GM19452 (cell line): Measurements from ENCODE around the gene LGALS1.

ENCODE experiments used
- ATAC-seq: cut with Tn5 transposase; IDR thresholded peaks from one replicate; pipeline ENCODE4 v1.9.1; 2021; ENCODE audit not compliant: unreplicated experiment

The LGALS1 gene

GRCh38 chr22:37674951-37675929 is at the start of gene LGALS1:
Gene LGALS1 (plus strand): TSS chr22:37675636. CDS start chr22:37675703, 67 bp downstream.
- ATAC-seq: peak; percentile 41

DNA sequence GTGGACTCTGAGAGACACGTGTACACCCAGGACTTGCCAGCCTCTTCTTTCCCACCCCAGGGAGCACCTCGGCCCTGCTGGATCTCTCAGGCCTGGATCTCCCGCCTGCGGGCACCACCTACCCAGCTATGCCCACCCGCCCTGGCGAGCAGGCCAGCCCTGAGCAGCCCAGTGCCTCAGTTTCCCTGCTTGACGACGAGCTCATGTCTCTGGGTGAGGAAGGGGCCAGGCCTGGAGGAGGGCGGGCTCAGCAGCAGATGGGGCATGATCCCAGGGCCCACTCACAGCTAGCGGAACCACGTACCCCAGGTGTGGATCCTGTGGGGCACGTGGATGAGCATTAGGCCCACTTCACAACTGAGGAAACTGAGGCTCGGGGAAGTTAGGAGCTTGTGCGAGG is 49.7 kb upstream of the LGALS1 start:
- ATAC-seq: no peak

- no peak for ATAC-seq
These were observed 49.3 kb upstream of the LGALS1 start for GRCh38 chr22:37626144-37626543.

- no peak for ATAC-seq
These were observed 48.8 kb upstream of the LGALS1 start for GRCh38 chr22:37626556-37627075.

DNA sequence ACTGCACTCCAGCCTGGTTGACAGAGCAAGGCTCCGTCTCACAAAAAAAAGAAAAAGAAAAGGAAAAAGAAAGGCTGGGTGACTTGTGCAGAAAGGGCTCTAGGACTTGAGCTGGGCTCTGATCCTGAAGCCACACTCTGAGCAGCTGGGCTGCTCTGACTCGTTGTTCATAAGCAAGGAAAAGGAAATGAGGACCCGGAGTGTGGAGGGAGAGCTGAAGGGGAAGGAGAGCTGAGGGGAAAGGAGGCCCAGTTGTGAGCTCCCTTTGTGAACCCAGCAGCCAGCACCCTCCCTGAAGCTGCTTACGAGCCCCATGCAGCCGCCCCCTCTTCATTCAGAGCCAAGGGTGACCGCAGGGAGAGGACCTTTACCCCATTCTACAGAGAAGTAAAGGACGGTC is 48.3 kb upstream of the LGALS1 start:
- no peak for ATAC-seq

GRCh38 chr22:37627545-37627944 is 47.9 kb upstream of the LGALS1 start:
- no peak for ATAC-seq

DNA sequence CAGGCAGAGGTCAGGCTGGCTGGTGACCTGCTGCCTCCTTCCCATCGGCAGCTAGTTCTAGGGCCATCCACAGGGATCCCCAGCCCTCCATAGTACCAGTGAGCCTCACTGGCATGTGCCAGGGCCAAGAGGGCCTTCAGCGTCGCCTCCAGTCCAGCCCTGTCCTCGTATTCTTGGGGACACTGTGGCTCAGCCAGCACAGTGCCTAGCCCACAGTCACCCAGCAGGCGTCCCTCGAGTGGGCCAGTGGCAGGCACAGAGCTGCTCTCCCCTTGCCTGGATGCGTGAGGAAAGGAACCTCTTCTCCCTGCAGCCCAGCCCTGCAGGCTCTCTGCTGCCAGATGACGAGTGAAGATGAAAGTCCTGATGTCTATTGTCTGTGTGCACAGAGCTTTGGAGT is 46.6 kb upstream of the LGALS1 start:
- ATAC-seq: no peak

DNA sequence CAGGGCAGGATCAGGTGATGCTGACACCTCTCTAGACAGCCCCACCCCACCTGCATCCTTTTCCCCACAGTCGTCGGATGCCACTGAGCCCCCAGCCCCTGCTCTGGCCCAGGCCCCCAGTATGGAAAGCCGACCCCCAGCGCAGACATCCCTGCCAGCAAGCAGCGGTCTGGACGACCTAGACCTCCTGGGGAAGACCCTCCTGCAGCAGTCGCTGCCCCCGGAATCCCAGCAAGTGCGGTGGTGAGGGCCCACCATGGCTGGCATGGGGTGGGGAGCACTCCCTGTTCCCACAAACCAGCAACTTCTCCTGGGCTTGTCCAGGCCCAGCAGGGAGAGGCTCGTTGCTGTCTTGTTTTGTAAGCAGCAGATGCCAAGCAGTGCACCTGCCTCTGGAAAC is 45.5 kb upstream of the LGALS1 start:
- no peak for ATAC-seq

GRCh38 chr22:37630839-37631435 is 44.5 kb upstream of the LGALS1 start:
- no peak for ATAC-seq

GRCh38 chr22:37631448-37632173 is 43.8 kb upstream of the LGALS1 start:
- ATAC-seq: no peak

GRCh38 chr22:37632174-37633088 is 43.0 kb upstream of the LGALS1 start:
- no peak for ATAC-seq

DNA sequence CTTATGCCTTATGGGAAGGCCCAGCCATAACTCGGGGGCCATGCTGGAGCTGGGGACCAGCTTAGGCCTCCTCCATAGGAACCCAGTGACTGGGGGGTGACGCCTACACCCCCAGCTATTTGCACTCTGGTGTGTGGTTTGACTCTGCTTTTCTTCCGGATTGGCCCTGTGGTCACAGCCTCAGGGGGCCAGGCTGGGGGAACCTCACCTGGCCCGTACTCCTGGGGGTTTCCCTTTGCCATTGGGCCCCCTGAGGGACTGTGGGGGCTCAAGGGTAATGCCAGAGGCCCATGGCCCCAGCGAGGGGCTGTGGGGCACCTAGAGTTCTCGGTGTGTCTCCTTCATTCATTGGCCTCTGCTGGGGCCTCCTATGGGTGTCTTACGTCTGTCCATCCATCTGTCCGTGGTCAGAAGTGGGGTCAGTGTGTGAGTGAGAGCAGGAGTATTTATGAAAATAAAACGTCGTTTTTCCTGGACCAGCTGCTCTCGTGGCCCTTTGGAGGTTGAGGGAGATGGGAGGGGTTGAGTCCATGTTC is 42.3 kb upstream of the LGALS1 start:
- peak; percentile 54 for ATAC-seq

- ATAC-seq: peak; percentile 44
These were observed 41.6 kb upstream of the LGALS1 start for GRCh38 chr22:37633625-37634416.

DNA sequence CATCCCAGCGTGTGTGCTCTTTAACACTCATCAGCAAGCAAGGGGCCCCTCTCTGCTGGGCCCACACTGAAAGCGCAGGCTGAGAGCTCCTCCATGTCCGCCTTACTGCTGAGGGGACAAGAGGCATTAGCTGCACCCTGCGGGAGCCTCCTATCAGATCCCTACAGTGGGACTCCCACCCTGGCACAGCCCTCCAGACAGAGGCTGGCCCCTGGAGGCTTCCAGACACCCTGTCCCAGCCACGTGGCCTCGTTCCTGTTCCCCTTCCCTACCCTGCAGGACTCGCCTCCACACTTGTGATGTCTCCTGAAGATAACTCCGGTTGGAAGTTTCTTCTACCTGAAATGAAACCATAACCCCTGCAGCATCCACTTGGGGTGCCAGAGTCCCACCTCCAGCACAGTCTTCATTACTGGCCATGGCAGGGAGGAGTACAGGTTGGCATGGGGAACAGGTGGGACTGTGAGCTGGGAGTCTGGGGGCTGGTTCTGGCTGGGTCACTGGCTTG is 41.0 kb upstream of the LGALS1 start:
- ATAC-seq: no peak

GRCh38 chr22:37635157-37635556 is 40.3 kb upstream of the LGALS1 start:
- no peak for ATAC-seq

DNA sequence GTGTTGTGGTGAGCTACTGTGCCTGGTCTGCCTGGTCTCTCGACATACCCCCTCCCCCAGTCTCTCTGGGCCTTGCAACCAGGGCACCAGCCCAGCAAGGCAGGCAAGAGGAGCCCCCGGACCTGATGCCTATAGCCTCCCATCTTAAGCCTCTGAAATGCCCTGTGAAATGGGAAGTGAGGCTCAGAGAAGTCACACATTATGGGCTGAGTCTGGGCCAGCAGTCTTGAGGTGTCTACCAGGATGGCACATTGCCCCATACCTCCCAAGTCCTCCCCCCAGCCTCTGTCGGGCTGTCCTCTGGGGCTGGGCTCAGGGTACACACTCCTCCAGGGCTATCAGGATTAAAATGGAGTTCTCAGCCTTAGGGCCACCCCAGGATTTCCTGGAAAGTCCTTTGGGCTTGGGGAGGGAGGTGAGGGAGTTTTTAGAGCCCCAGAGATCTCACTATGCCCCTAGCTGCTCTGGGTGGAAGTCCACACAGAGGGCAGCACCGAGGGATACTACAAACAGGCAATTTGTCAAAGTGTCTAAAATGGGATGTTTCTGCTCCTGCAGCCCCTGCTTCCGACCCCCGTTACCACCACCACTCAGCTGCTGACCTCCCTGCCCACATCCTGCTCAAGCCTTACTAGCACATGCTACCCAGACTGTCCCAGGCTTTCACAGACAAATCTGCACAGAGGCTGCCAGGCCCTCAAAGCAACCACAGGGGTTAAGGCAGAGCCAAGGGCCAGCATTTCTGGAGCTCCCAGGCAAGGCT is 39.1 kb upstream of the LGALS1 start:
- no peak for ATAC-seq

- no peak for ATAC-seq
These were observed 38.5 kb upstream of the LGALS1 start for GRCh38 chr22:37636949-37637273.

DNA sequence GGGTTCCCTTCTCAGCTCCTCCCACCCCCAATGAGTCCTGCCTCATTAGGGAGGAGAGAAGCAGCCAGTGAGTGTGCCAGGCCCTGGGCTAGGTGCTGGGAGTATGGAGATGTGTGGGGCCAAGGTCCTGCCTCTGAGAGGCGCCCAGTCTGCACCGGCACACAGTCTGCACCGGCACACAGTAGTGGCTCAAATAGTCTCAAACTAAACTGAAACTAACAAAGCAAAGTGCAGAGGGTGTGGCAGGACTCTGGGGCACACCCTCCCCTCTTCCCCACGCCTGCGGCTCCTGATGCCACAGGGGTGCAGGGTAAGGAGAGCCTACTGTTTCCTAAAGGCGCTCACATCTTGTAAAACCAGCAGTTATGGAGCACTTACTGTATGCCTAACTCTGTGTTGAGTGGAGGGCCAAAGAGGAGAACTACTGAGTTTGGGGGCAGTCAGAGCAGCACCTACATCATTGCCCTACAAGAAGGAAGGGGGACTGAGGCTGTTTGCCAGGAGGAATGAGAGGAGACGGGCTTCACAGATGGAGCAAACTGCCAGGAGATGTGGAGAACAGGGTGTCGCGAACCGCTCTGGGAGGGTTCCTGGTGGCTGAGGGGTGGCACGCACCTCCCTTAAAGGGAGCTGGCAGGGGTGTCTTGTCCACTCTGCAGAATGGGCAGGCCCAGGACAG is 36.9 kb upstream of the LGALS1 start:
- ATAC-seq: no peak
